IMR-90 (cell line): Measurements from ENCODE around the gene C1QTNF5. TPM values are rescaled to one million over a fixed set of nuclear protein-coding genes. Genes with fewer than 3 reads are reported as not detected.

Source experiments
- ATAC-seq: fragments of 200-7000 bp; cut with Tn5 transposase; 2 replicates; pipeline ENCODE4 v1.9.1; 2020; ENCODE audit warnings: low read depth, mild to moderate bottlenecking, moderate library complexity
- BruUV-seq: library from RNA; stranded (reverse); fragments of 400-500 nt; replicated peaks from 2 replicates; lab custom pipeline; 2021; lab: Mats Ljungman, UMichigan
- CTCF ChIA-PET: fragments of 300-600 bp; formaldehyde crosslinking; extraction: SDS; loops from one replicate; lab custom pipeline; 2021; ENCODE audit warnings: antibody characterized with exemption; lab: Yijun Ruan, JAX
- POLR2A ChIA-PET: fragments of 300-600 bp; sonication (Branson Sonifier 250); formaldehyde crosslinking; loops from one replicate; lab custom pipeline; 2022; ENCODE audit warnings: antibody characterized with exemption; ENCODE audit not compliant: unreplicated experiment; lab: Charles Lee
- DNase-seq: peaks from one replicate; pipeline ENCODE4 v3.0.0; 2013
- H2AFZ ChIP-seq: replicated peaks from 2 replicates; pipeline ENCODE3; 2013; ENCODE audit warnings: low read length, mild to moderate bottlenecking; ENCODE audit not compliant: poor library complexity
- H2AK5ac ChIP-seq: 2 replicates; pipeline ENCODE4 v1.6.1; 2013; ENCODE audit warnings: low read depth, low read length, inconsistent platforms
- H2AK9ac ChIP-seq: replicated peaks from 2 replicates; pipeline ENCODE3; 2013; ENCODE audit warnings: mild to moderate bottlenecking, low read depth, low read length, moderate library complexity; ENCODE audit not compliant: poor library complexity
- H2BK120ac ChIP-seq: 2 replicates; pipeline ENCODE4 v1.6.1; 2013; ENCODE audit warnings: low read depth, low read length, inconsistent platforms
- H2BK15ac ChIP-seq: 3 replicates; pipeline ENCODE4 v1.6.1; 2013; ENCODE audit warnings: low read depth, low read length, inconsistent platforms
- H2BK20ac ChIP-seq: 2 replicates; pipeline ENCODE4 v1.6.1; 2013; ENCODE audit warnings: low read depth, mild to moderate bottlenecking, inconsistent platforms, low read length, moderate library complexity
- H2BK5ac ChIP-seq: 2 replicates; pipeline ENCODE4 v1.6.1; 2013; ENCODE audit warnings: mild to moderate bottlenecking, low read depth, low read length, inconsistent platforms; ENCODE audit not compliant: poor library complexity, severe bottlenecking
- H3K14ac ChIP-seq: replicated peaks from 2 replicates; pipeline ENCODE4 v1.6.1; 2013; ENCODE audit warnings: low read depth, low read length, inconsistent platforms
- H3K18ac ChIP-seq: 2 replicates; pipeline ENCODE4 v1.6.1; 2013; ENCODE audit warnings: low read depth, low read length, control low read depth
- H3K23ac ChIP-seq: 2 replicates; pipeline ENCODE4 v1.6.1; 2013; ENCODE audit warnings: low read depth, low read length, inconsistent platforms
- H3K27ac ChIP-seq: 2 replicates; pipeline ENCODE4 v1.5.1; 2013; ENCODE audit warnings: mild to moderate bottlenecking, control low read depth, low read length; ENCODE audit not compliant: insufficient read depth
- H3K27me3 ChIP-seq: 2 replicates; pipeline ENCODE4 v1.6.1; 2013; ENCODE audit warnings: low read length; ENCODE audit not compliant: control insufficient read depth, insufficient read depth
- H3K36me3 ChIP-seq: 2 replicates; pipeline ENCODE4 v1.6.1; 2013; ENCODE audit warnings: low read length, mixed read lengths; ENCODE audit not compliant: control insufficient read depth, insufficient read depth
- H3K4ac ChIP-seq: 2 replicates; pipeline ENCODE4 v1.6.1; 2013; ENCODE audit warnings: low read depth, low read length, inconsistent platforms
- H3K4me1 ChIP-seq: 2 replicates; pipeline ENCODE4 v1.6.1; 2013; ENCODE audit warnings: low read length, mixed read lengths; ENCODE audit not compliant: control insufficient read depth, insufficient read depth
- H3K4me2 ChIP-seq: 2 replicates; pipeline ENCODE4 v1.6.1; 2013; ENCODE audit warnings: low read depth, mild to moderate bottlenecking, control low read depth, low read length, moderate library complexity
- H3K4me3 ChIP-seq: 2 replicates; pipeline ENCODE4 v1.5.1; 2013; ENCODE audit warnings: low read depth, mild to moderate bottlenecking, control low read depth, low read length, moderate library complexity; ENCODE audit not compliant: insufficient read depth
- H3K56ac ChIP-seq: 2 replicates; pipeline ENCODE4 v1.6.1; 2013; ENCODE audit warnings: low read length, inconsistent platforms; ENCODE audit not compliant: insufficient read depth; ENCODE audit errors: extremely low read depth
- H3K79me1 ChIP-seq, 2 experiments: 2 replicates each; pipeline ENCODE4 v1.6.1; 2013; ENCODE audit warnings: low read length in 2 of 2, inconsistent platforms in 1 of 2, low read depth in 1 of 2
- H3K9ac ChIP-seq: 2 replicates; pipeline ENCODE4 v1.6.1; 2013; ENCODE audit warnings: low read depth, low read length, control low read depth
- H3K9me1 ChIP-seq: 2 replicates; pipeline ENCODE4 v1.6.1; 2013; ENCODE audit warnings: low read length, inconsistent platforms; ENCODE audit not compliant: insufficient read depth
- H3K9me3 ChIP-seq: 2 replicates; pipeline ENCODE4 v1.6.1; 2013; ENCODE audit warnings: low read length; ENCODE audit not compliant: control insufficient read depth, insufficient read depth
- H4K20me1 ChIP-seq: 2 replicates; pipeline ENCODE4 v1.6.1; 2013; ENCODE audit warnings: low read length, inconsistent platforms; ENCODE audit not compliant: insufficient read depth
- H4K5ac ChIP-seq: 2 replicates; pipeline ENCODE4 v1.6.1; 2013; ENCODE audit warnings: mild to moderate bottlenecking, low read depth, low read length, control low read depth
- H4K8ac ChIP-seq, 2 experiments: 2 replicates each; pipeline ENCODE4 v1.6.1; 2013; ENCODE audit warnings: low read depth in 2 of 2, low read length in 2 of 2, control low read depth in 1 of 2, inconsistent platforms in 1 of 2
- H4K91ac ChIP-seq: 2 replicates; pipeline ENCODE4 v1.6.1; 2013; ENCODE audit warnings: low read depth, low read length, inconsistent platforms; ENCODE audit not compliant: insufficient read depth
- MAFK ChIP-seq: IDR thresholded peaks from 2 replicates; pipeline ENCODE4 v1.6.1; 2012; ENCODE audit warnings: low read depth, low read length, improper control_type of control experiment
- RCOR1 ChIP-seq: IDR thresholded peaks from 2 replicates; pipeline ENCODE4 v1.6.1; 2012; ENCODE audit warnings: mild to moderate bottlenecking, low read length, improper control_type of control experiment; ENCODE audit not compliant: insufficient replicate concordance
- WGBS, 2 experiments: methylation state at CpG; one replicate each; pipeline versions ENCODE4 v1.1.5 to v1.1.7; 2013; ENCODE audit warnings: missing lambda C conversion rate in 2 of 2; ENCODE audit not compliant: insufficient read length in 1 of 2; ENCODE audit errors: extremely low coverage in 2 of 2; 5-methylcytosine and 5-hydroxymethylcytosine counted together
- dilution Hi-C: fragments of 300-500 bp; cut with HindIII; formaldehyde crosslinking; loops from one replicate; pipeline ENCODE4 v1.14.3; 2018; ENCODE audit warnings: low sequenced_read_pairs; ENCODE audit not compliant: unreplicated experiment
- in situ Hi-C: fragments of 300-500 bp; cut with MboI; formaldehyde crosslinking; loops from 3 replicates; pipeline ENCODE4 v1.14.3; 2019; ENCODE audit warnings: low sequenced_read_pairs, inconsistent platforms, mixed read lengths
- intact Hi-C: fragments of 100-400 bp; cut with micrococcal nuclease; formaldehyde crosslinking; loops from 2 replicates; pipeline ENCODE4 v1.10.0; 2022
- polyA plus RNA-seq, 3 experiments: library from polyadenylated mRNA; depleted of rRNA; stranded (reverse); fragments of >200 nt; gene quantifications; 2 replicates each; pipeline ENCODE4 v1.2.3, GENCODE V29; 2012; ENCODE audit warnings: low replicate concordance in 1 of 3
- total RNA-seq: library from RNA; depleted of rRNA; stranded (reverse); fragments of >200 nt; gene quantifications from 2 replicates; pipeline ENCODE4 v1.2.3, GENCODE V29; 2012

C1QTNF5 gene
- total and polyA plus RNA-seq, 2 of the 4 experiments (the other 2 are of a cell fraction) = 2.0 to 5.4 TPM

GRCh38 chr11:119359365-119360214, 18.9 kb upstream of the C1QTNF5 start:
- H4K91ac ChIP-seq = no peak overlapping the region
- no peak overlapping the region for H2AK9ac ChIP-seq
- H3K79me1 ChIP-seq = peaks cover 0 to 3% of the 10 kb centered on the region in 2 experiments; a peak in 1 of 4 replicates
- no peak overlapping the region for H2BK20ac ChIP-seq
- 94% methylated on average over 5 of the region's 10 CpGs; no CpG with 5 or more reads in 1 of the 2 experiments for WGBS, 2 experiments
- no peak overlapping the region for H3K14ac ChIP-seq
- H4K5ac ChIP-seq = no peak overlapping the region
- no TSS peak for BruUV-seq
- no peaks in the 10 kb centered on the region for H3K27me3 ChIP-seq
- H3K27ac ChIP-seq = no peak overlapping the region
- no peak overlapping the region for H3K56ac ChIP-seq
- no peaks in the 10 kb centered on the region for H3K9me3 ChIP-seq
- H2BK15ac ChIP-seq = no peak overlapping the region
- no peak overlapping the region for H2AFZ ChIP-seq
- no peaks in the 10 kb centered on the region for H3K36me3 ChIP-seq
- H2BK5ac ChIP-seq = no peak overlapping the region
- H3K4me3 ChIP-seq = no peak overlapping the region
- peaks cover 22% of the 10 kb centered on the region for H3K9me1 ChIP-seq
- ChIA-PET CTCF (no interaction called here), POLR2A (no interaction called here)
- no peak overlapping the region for H3K9ac ChIP-seq
- no peak overlapping the region for H3K4ac ChIP-seq
- no peak overlapping the region for H3K4me2 ChIP-seq
- no peak overlapping the region for H3K18ac ChIP-seq
- H3K23ac ChIP-seq = no peak overlapping the region
- in situ Hi-C loops (loop anchor here (5.0 to 25.0 kb wide), 2 partner anchors 113 to 753 kb away; no protein-coding TSS in a partner anchor), dilution Hi-C loops (no loop called here), intact Hi-C loops (loop anchor here (10.0 kb wide), 1 partner anchor 365 kb away; the partner anchor contains the start of gene NECTIN1)
- TF ChIP-seq RCOR1 (no peak), MAFK (no peak)
- H2BK120ac ChIP-seq = no peak overlapping the region
- H2AK5ac ChIP-seq = peak overlapping the region; percentile 48
- no peak for DNase-seq
- peaks cover 12% of the 10 kb centered on the region for H4K20me1 ChIP-seq
- no peak overlapping the region for H4K8ac ChIP-seq
- H3K4me1 ChIP-seq = peaks cover 18% of the 10 kb centered on the region
- ATAC-seq = no peak
